Adrenal gland (tissue), 12 donors: ENCODE data around the gene EML6. TPM values are rescaled to one million over a fixed set of nuclear protein-coding genes. Genes with fewer than 3 reads are reported as not detected.

ENCODE experiments used
- DNase-seq, 7 donors: peaks; one replicate each; pipeline ENCODE4 v3.0.0-alpha.2; 2019 to 2020
- H3K27ac ChIP-seq, 5 donors: fragments of 200-600 bp; sonication (generic) in 4 of 5; 1 replicate in 3 of 5; 2 replicates in 2 of 5; pipeline versions ENCODE4 v1.5.1 to v1.8.0; 2016 to 2020; ENCODE audit warnings: mild to moderate bottlenecking in 1 of 5
- H3K27me3 ChIP-seq: fragments of 200-600 bp; 2 replicates; pipeline ENCODE4 v1.8.0; 2021
- H3K36me3 ChIP-seq, 2 donors: fragments of 200-600 bp; replicated peaks in 1 of 2; 1 replicate in 1 of 2; 2 replicates in 1 of 2; pipeline versions ENCODE4 v1.5.1 to v1.8.0; 2018 to 2022
- H3K4me1 ChIP-seq, 2 donors: fragments of 200-600 bp; replicated peaks in 1 of 2; 1 replicate in 1 of 2; 2 replicates in 1 of 2; pipeline versions ENCODE4 v1.5.1 to v1.8.0; 2018 to 2021
- H3K4me3 ChIP-seq, 4 donors: fragments of 200-600 bp; sonication (generic) in 3 of 4; one replicate each; pipeline ENCODE4 v1.5.1; 2016 to 2018
- H3K9me3 ChIP-seq, 3 donors: fragments of 200-600 bp; sonication (generic) in 1 of 3; replicated peaks in 1 of 3; 1 replicate in 2 of 3; 2 replicates in 1 of 3; pipeline versions ENCODE4 v1.5.1 to v1.8.0; 2016 to 2021
- POLR2A ChIP-seq, 2 donors: fragments of 450-650 bp; IDR thresholded peaks; one replicate each; pipeline ENCODE4 v1.6.1; 2017; ENCODE audit warnings: antibody characterized with exemption in 2 of 2, mild to moderate bottlenecking in 2 of 2, moderate library complexity in 1 of 2
- WGBS, 4 donors: extraction: QIAGEN DNeasy Blood & Tissue Kit in 2 of 4; methylation state at CpG; one replicate each; pipeline versions ENCODE4 v1.1.5 to v1.1.7; 2013 to 2017; 5-methylcytosine and 5-hydroxymethylcytosine counted together
- intact Hi-C, 2 donors: fragments of 100-400 bp; cut with DNase I; formaldehyde crosslinking; loops; one replicate each; pipeline versions ENCODE4 v1.14.1 to v1.15.0; 2022 to 2023
- polyA plus RNA-seq, 3 donors: library from polyadenylated mRNA; stranded (reverse); fragments of 200-250 nt in 2 of 3; fragments of 350-450 nt in 1 of 3; fragmentation: Illumina TruSeq in 1 of 3; extraction: RNeasy Lipid Tissue Mini Kit (QIAGEN cat#74804) in 1 of 3; gene quantifications; one replicate each; pipeline ENCODE4 v1.2.3, GENCODE V29; 2013 to 2014
- total RNA-seq, 9 donors: library from RNA; depleted of rRNA in 4 of 9; stranded (reverse); fragments of >200 nt in 4 of 9; fragments of 120-200 nt in 1 of 9; fragmentation: NEBNext Ultra II Directional in 1 of 9; extraction: Animal tissue kit (Norgen Biotek cat#: 25700) in 1 of 9; gene quantifications; one replicate each; pipeline versions ENCODE4 v1.1.0 to v1.2.4, GENCODE V29; 2013 to 2023
- TF ChIP-seq, protein P1 (sequence below), 6 experiments: fragments of 450-650 bp in 4 of 6; fragments of 200-600 bp in 2 of 6; sonication (generic) in 1 of 6; IDR thresholded peaks; 1 replicate in 5 of 6; 2 replicates in 1 of 6; pipeline versions ENCODE4 v1.5.1 to v1.8.0; 2016 to 2021; ENCODE audit warnings: antibody characterized with exemption in 6 of 6, mild to moderate bottlenecking in 2 of 6, moderate library complexity in 1 of 6
- donor health status: healthy with polysubstance abuse.
- donor health status: Bipolar disorder and iron deficiency.
- donor health status: DM: yes; HTN: yes; CAD: no.
- donor health status: DM: no; HTN: no; CAD: no.
- donor health status: DM: no; HTN: no; CAD: no.
- donor health status: DM: yes; HTN: yes; CAD: no.

The EML6 gene
- total and polyA plus RNA-seq, 12 donors: 6.0 to 19.3 (median 10.9) TPM

DNA sequence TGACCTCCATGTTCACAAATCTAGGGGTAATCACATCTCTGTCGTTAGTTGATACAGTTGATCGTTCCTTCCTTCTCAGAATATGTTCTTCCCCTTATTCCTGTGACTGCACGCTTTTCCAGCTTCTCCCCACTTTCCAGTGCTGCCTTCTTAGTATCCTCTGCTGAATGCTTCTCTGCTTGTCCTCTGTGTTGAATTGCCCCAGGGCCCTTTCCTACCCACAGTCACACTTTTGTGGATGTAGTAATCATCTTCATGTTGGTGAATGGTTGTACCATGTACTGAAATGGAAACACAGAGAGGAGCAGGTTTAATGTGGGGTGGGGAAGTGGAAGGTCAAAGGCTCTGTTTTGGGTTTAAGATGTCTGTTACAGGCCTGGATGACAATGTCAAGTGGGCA is 47.2 kb downstream of the EML6 start:
- 93 to 96% (median 95%) methylated on average over 3 of the region's 3 CpGs for WGBS, 4 donors
- Histone ChIP-seq H3K27me3 (no peaks in the 10 kb centered on the region), H3K4me1 (peaks cover 4 to 9% of the 10 kb centered on the region in 2 donors), H3K27ac (no peak overlapping the region), H3K9me3 (no peaks in the 10 kb centered on the region), H3K4me3 (no peak overlapping the region), H3K36me3 (no peaks in the 10 kb centered on the region)
- DNase-seq: no peak
- TF ChIP-seq, protein P1, sequence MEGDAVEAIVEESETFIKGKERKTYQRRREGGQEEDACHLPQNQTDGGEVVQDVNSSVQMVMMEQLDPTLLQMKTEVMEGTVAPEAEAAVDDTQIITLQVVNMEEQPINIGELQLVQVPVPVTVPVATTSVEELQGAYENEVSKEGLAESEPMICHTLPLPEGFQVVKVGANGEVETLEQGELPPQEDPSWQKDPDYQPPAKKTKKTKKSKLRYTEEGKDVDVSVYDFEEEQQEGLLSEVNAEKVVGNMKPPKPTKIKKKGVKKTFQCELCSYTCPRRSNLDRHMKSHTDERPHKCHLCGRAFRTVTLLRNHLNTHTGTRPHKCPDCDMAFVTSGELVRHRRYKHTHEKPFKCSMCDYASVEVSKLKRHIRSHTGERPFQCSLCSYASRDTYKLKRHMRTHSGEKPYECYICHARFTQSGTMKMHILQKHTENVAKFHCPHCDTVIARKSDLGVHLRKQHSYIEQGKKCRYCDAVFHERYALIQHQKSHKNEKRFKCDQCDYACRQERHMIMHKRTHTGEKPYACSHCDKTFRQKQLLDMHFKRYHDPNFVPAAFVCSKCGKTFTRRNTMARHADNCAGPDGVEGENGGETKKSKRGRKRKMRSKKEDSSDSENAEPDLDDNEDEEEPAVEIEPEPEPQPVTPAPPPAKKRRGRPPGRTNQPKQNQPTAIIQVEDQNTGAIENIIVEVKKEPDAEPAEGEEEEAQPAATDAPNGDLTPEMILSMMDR (IDR thresholded peaks at IDR 0.05): no peak
- no peak for TF ChIP-seq POLR2A (IDR thresholded peaks at IDR 0.05)
- intact Hi-C loops: no loop called here

DNA sequence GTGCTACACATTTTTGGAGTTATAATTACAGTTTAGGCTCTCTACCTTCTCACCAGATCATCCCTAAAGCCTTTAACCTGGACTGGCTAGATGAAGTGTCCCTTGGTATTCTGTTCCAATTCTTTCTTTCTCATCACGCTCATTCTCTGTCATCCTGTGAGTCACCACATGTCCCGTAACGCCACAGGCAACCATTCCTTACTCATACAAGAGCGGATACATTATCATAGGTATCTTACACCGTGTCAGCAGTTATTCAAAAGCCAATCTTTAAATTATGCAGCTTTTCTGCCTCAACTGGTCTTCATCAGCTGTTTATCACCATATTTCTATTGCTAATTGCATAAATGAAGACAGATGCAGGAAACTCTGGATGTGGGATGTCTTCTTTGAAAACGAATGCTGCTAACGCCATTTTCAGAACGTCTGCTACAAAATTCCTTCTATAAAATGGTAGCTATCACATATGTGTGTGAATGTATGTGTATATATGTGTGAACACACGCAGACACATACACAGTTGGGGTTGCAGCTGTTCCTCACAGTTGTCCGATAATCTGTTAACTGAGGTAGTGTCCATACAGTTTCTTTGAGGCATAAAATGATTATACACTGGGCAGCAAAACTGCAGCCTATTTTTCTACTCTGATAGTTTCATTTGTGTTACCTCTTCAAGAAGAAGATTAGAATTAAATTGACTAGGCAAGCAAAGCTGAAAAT is 47.9 kb downstream of the EML6 start:
- Histone ChIP-seq H3K27ac (peak overlapping the region in 1 of 5 donors; percentile 10), H3K9me3 (no peaks in the 10 kb centered on the region), H3K36me3 (no peaks in the 10 kb centered on the region), H3K4me3 (no peak overlapping the region), H3K27me3 (no peaks in the 10 kb centered on the region), H3K4me1 (peaks cover 4 to 9% of the 10 kb centered on the region in 2 donors)
- intact Hi-C loops: no loop called here
- peak in 3 of 7 donors; percentile 17 to 50 (median 22) for DNase-seq
- WGBS, 4 donors: 74 to 85% (median 81%) methylated on average over 10 of the region's 10 CpGs
- TF ChIP-seq POLR2A (IDR thresholded peaks at IDR 0.05): no peak
- TF ChIP-seq, protein P1 (IDR thresholded peaks at IDR 0.05): no peak

DNA sequence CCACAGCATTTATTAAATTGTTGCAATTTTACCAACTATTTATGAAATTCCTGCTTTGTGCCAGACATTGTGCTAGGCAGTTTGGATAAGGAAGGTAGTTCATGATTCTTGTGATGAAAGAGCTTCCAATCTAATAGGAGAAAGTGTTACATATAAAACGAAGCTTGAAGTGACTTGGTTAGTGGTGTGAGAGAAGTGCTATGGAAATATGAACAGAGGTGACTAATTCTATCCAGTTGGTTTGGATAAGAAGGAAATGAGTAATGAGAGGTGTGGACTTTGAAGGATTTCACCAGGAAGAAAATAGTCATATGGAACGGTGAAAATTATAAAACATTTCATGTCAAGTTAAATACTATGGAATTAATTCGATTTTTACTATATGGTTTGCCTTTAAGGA is 48.6 kb downstream of the EML6 start:
- 82 to 85% (median 84%) methylated on average over 3 of the region's 3 CpGs for WGBS, 4 donors

DNA sequence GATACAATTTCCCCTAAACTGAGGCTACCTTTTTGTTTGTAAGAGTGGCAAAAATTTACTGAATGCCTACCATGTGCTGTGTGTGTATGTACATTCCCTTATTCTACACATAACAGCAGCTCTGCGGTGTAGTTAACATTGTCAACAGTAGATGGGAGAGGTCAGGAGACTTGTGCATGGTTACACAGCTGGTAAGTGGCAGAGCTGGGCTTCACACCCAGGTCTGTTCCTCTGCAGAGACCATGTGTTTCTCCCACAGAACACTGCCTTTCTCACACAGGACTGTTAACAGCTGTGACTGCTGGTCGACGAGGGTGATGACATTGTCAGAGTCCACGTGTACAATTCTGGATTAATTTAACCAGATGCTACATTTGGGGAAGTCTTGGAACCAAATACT is 49.1 kb downstream of the EML6 start:
- Histone ChIP-seq H3K27ac (no peak overlapping the region), H3K9me3 (no peaks in the 10 kb centered on the region), H3K4me1 (peaks cover 4 to 9% of the 10 kb centered on the region in 2 donors), H3K27me3 (no peaks in the 10 kb centered on the region), H3K36me3 (no peaks in the 10 kb centered on the region), H3K4me3 (no peak overlapping the region)
- intact Hi-C loops: no loop called here
- DNase-seq: no peak
- TF ChIP-seq POLR2A (IDR thresholded peaks at IDR 0.05): no peak
- TF ChIP-seq, protein P1 (IDR thresholded peaks at IDR 0.05): no peak
- WGBS, 4 donors: 88 to 92% (median 90%) methylated on average over 4 of the region's 4 CpGs

More for the DNA sequence above, 48.6 kb downstream of the EML6 start:
- H3K4me1 ChIP-seq: peaks cover 4 to 9% of the 10 kb centered on the region in 2 donors
- H3K27ac ChIP-seq: peak overlapping the region in 1 of 5 donors; percentile 10
- H3K27me3 ChIP-seq: no peaks in the 10 kb centered on the region
- DNase-seq: no peak
- TF ChIP-seq, protein P1 (IDR thresholded peaks at IDR 0.05): no peak
- TF ChIP-seq POLR2A (IDR thresholded peaks at IDR 0.05): no peak
- H3K9me3 ChIP-seq: no peaks in the 10 kb centered on the region
- intact Hi-C loops: no loop called here
- no peak overlapping the region for H3K4me3 ChIP-seq
- H3K36me3 ChIP-seq: no peaks in the 10 kb centered on the region
